Fibroblast of skin of right quadriceps (primary cell): ENCODE results near the gene PVALB.
A peak's percentile ranks its signal among the peaks of the same experiment; 100 is the strongest.

Experiments used
- DNase-seq: peaks from one replicate; pipeline ENCODE4 v3.0.0-alpha.2; 2013

The PVALB gene

GRCh38 chr22:36846271-36846670, 29.4 kb upstream of the PVALB start:
- DNase-seq: no peak

DNA sequence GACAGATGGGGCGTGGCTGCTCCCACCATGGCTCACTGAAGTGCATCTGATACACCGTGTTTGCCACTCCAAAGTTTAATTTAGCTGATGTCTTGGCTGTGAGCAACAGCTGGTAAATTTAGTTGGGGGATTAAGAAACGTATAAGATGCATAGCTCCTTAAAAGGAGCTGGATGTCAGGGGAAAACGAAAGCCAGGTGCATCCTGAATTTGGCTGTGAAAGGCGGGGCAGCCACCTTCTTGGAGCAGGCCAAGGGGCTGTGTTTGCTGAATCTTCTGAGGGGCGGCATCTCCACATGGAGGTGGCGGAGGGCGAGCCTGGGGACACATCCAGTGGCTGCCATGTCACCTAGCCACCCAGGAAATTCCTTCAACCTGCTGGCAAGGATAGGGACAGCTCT, 23.3 kb upstream of the PVALB start:
- no peak for DNase-seq

- peak; percentile 17 for DNase-seq
These were observed 22.7 kb upstream of the PVALB start for GRCh38 chr22:36839356-36840073.

- DNase-seq: no peak
These were observed 21.5 kb upstream of the PVALB start for GRCh38 chr22:36838119-36839030.

DNA sequence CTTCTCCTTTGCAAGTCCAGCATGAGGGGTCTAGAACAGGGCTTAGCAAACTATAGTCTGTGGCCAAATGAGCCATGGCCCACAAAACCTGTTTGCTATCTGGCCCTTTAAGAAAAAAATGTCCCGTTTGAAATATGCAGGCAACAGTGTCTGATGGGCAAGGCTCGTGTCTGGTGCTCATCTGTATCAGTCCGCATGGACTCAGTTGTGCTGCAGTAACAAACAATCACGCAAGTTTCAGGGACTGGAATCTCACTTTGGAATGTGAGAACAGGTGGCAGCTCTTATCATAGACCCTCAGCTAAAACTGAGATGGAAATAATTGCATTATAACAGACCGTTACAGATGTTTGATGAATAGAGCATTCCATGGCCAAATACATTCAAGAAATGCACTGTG, 19.1 kb upstream of the PVALB start:
- no peak for DNase-seq

- DNase-seq: no peak
These were observed 16.2 kb upstream of the PVALB start for GRCh38 chr22:36833073-36833472.

DNA sequence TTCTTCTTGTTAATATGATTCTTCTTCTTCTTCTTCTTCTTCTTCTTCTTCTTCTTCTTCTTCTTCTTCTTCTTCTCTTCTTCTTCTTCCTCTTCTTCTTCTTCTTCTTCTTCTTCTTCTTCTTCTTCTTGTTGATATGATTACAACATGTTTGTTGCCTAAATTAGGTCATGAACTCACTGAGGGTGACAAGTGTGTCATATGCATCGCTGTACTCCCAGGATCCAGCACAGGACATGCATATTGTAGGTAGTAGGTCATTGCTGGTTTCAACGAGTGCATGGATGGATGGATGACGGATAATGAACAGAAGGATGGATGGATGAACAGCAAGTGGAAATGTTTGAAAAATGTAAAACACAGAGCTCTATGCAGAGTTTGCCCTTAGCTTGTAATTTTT, 14.9 kb upstream of the PVALB start:
- DNase-seq: no peak

DNA sequence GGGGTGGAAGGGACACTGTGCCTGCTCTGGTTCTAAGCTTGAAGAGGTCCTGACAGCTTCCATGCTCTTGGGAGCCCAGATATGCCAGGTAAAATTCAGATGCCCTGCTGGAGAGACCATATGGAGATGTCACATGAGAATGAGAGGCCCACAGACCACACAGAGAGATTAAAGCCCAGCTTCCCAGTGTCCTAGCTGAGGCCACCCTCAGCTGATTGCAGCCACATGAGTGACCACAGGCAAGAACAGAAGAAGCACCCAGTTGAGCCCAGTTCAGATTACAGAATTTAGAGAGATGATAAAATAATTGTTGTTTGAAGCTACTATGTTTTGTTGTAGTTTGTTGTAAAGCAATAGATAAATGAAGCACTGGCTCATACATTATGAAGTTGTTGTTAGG, 14.4 kb upstream of the PVALB start:
- DNase-seq: no peak

GRCh38 chr22:36830601-36831000, 13.8 kb upstream of the PVALB start:
- no peak for DNase-seq

DNA sequence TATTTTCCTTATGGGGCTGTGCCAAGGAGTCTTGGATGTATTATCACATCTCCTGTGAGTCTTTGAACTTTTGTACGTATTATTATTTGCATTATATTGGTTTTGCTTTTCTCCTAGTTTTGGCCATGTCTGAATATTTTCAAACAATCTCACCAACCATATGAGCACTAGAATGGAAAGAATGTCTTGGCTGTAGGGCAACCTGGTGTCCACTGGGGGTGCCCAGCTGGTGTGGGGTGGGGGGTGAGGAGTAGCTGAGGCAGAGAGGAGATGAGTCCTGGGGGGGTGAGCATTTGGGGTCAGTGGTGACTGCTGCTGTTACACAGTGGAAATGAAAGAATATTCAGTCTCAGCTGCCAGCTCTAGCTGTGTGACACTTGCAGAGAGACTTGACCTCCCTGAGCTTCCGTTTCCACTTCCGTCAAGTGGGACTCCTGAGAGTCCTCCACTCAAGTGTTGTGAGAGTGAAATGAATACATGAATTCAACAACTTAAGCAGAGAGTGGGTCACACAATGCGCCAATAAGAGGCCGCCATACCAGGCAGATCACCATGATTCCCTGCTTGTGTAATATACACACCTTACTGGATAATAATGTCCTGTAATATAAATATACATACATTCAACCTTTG, 12.7 kb upstream of the PVALB start:
- no peak for DNase-seq

DNA sequence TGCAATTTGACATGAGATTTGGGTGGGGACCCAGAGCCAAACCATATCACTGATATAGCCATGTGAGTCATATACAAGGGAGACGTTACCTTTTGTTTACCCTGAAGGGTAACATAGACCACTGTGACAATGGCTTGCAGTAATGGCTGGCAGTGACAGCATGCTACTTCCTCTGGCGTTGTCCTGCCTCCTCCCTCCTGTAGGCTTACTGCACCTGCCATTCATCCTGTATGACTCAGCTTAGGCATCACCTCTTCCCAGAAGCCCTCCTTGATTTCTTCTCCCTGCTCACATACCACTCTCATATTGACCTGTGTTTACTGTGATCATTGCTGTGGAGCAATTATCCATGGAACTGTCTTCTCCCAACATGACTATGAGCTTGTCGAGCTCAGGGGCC, 12.0 kb upstream of the PVALB start:
- DNase-seq: no peak

DNA sequence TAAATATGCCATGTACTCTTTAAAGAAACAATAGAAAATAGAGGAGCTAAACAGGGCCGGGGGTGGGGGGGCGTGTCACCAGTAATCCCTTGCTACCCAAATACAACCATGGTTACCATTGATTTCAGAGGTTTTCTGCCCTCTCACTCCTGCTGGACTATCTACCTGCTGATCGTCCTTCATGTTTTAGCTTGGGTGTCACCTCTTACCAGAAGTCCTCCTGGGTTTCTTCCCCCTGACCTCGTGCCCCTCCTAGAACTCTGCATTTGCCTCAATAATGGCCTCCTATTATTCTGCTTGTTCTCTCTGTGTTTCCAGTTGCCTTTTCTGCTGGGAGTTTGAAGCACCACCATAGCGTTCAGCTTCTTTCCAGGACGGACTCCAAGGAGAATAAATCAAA, 9.4 kb upstream of the PVALB start:
- no peak for DNase-seq

DNA sequence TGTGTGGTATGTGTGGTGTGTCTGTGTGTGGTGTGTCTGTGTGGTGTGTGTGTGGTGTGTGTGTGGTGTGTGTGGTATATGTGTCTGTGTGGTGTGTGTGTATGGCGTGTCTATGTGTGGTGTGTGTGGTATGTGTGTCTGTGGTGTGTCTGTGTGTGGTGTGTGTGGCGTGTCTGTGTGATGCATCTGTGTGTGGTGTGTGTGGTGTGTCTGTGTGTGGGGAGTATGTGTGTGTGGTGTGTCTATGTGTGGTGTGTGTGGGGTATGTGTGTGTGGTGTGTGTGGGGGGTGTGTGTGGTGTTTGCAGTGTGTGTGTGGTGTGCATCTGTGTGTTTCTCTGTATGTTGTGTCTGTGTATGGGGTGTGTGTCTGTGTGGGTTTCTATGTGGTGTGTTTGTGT, 7.8 kb upstream of the PVALB start:
- no peak for DNase-seq

- DNase-seq: peak; percentile 26
These were observed 6.5 kb upstream of the PVALB start for GRCh38 chr22:36823186-36823839.

- no peak for DNase-seq
These were observed 5.7 kb upstream of the PVALB start for GRCh38 chr22:36822581-36822980.

DNA sequence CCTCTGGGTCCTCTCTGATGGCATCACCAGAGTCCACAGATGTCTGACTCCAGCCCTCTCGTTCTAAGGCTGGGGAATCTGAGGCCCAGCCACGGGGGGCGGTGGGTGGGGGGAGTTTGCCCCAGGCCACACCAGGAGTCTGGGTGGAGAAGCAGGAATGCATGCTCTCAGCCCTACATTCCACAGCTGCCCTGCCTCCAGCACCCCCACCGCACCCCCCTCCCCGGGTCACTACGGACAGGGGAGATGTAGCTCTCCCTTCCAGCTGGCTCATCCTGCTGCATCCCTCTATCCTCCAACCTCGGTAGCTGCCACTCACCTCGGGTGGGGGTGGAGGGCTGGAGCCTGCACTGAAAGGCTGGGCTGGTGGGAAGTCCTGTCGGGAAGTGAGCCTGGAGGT, 2.3 kb upstream of the PVALB start:
- DNase-seq: no peak

- no peak for DNase-seq
These were observed 1.3 kb upstream of the PVALB start for GRCh38 chr22:36818010-36818642.

- no peak for DNase-seq
These were observed 652 bp upstream of the PVALB start for GRCh38 chr22:36817525-36817848.

DNA sequence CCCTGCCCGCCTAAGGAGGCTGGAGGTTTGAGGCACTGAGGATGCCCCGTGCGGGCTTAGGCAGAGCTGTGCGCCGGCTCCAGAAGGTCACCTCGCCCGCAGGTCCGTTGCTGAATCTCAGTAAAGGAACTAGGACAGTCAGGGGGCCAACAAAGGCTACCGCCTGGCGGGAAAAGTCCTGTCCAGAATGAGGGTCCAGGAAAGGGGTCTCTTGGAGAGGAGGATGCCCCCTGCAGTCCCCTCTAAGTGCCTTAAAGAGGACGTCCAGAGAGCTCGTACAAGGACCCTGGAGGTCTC, 548 bp downstream of the PVALB start:
- DNase-seq: no peak

DNA sequence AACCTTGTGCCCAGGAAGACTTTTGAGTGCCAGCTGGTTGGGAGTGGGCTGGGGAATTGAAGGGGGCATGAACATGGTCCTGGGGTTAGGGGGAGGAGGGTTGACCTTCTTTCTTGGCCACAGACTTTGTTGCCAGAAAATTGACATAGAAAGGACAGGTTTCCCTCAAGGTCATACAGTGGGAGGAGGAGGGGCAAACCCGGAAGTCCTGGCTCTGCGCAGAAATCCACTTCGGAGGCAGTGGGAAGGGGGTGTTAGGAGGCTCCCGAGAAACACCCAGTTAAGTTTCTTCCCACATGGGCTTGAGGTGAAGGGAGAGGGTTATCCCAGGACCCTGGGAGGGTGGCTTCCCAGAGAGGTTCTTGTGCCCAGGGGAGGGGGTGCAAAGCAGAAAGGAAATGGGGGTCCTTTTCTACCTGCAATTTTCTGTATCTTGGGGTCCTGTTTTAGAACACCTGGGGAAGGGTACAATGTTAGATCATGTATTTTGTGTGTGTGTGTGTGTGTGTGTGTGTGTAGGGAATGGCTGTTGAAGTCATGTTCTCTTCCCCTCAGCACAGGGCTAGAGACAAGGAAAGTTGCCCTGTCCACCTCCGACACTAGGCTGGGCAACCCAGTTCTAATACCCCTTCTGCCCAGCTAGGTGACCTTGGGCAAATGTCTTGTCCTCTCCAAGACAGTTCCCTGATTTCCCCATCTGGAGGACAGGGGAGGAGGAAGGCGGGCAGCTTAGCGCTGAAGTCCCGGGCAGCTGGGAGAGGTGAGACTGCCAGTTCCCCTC, 1.1 kb downstream of the PVALB start:
- DNase-seq: no peak

- DNase-seq: no peak
These were observed 2.0 kb downstream of the PVALB start for GRCh38 chr22:36814801-36815200.

GRCh38 chr22:36811094-36811800, 5.6 kb downstream of the PVALB start:
- no peak for DNase-seq
